GM10847 (cell line): Measurements from ENCODE around the gene RNU2-63P.

Experiments used
- POLR2A ChIP-seq: IDR thresholded peaks from 2 replicates; pipeline ENCODE4 v1.6.1; 2011; ENCODE audit not compliant: insufficient read length; ENCODE audit errors: extremely low read depth

RNU2-63P gene

DNA sequence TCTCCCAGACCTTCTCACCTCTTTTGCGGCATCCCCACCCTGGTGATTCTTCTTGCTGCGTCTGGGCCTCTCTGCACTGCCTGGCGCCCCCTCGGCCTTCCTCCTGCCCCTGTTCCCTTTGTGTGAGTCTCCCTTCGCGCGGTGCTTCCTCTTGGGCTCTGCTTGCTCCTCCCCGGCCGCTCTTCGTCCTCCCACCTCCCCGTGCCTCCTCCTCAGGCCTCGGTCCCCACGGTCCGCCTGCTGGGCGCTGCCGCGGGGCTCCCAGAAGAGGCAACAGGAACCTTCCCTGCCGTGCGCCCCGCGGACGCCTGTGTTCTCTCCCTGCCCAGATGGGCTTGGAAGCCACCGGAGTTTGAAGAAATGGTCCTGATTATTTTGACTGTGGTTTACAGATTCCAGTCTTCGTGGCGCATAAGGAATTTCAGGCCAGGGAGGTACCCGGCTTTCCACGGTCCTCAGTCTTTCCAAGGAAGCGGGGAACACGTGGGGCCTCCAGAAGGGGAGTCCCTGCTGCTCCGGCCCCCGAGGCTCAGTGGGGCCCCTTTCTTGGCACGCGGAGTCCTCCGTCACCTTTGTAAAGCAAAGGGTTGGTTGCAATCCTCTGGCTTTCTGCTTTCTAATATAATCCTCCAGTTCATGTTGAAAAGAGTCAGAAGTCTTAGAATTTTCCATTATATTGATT lies 13.1 kb downstream of the RNU2-63P start:
- TF ChIP-seq POLR2A, result no peak

DNA sequence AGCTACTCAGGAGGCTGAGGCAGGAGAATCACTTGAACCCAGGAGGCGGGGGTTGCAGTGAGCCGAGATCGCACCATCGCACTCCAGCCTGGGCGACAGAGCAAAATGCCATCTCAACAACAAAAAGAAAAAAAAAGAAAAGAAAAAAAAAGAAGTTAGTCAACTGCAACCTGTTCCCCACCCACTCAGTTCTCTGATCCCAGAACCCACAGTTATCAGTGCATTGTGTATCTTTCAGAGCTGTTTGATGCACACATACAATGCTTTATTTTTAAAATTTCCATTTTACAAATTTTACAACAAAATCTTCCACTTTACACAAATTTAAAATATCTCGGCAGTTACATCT lies 14.0 kb downstream of the RNU2-63P start:
- TF ChIP-seq POLR2A, result no peak

DNA sequence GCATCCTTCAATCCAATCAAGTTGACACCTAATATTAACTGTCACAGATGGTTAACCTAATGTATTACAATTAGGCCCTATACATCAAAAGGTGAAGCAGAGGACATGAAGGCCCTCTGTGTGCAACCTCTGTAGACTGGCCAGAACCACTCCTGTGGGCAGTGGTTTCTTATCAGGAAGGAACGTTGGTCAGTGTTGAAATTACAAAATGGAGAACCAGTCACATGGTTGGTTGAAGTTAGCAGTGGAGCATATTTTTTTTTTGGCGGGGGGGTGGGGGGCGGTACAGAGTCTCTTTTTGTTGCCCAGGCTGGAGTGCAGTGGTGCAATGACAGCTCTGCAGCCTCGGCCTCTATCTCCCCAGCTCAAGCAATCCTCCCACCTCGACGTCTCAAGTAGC lies 19.8 kb downstream of the RNU2-63P start:
- no peak for TF ChIP-seq POLR2A

DNA sequence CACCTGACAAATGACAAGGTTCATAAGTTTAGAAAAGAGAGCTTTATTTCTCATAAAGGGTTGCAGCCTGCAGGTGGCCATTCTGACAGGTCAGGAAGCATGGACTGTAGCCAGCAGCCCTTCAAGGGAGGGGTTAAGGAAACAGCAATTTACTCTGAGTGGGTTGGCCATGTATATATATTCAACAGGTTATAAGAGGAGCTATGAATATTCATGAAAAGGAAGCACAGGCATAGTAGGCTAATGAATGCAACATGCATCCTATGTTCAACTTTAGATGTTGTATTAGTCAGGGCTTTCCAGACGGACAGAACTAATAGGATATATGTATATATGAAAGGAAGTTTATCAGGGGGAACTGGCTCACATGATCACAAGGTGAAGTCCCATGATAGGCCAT lies 20.6 kb downstream of the RNU2-63P start:
- TF ChIP-seq POLR2A, result no peak
